Tibial nerve (tissue), 3 donors: ENCODE measurements around the gene ELK3.

Source experiments
- POLR2A ChIP-seq, 2 donors: fragments of 450-650 bp; IDR thresholded peaks; one replicate each; pipeline ENCODE4 v1.6.1; 2017; ENCODE audit warnings: antibody characterized with exemption in 2 of 2, mild to moderate bottlenecking in 2 of 2, moderate library complexity in 2 of 2
- TF ChIP-seq, protein P1 (sequence below), 5 experiments: fragments of 200-600 bp in 3 of 5; fragments of 450-650 bp in 2 of 5; sonication (generic) in 3 of 5; IDR thresholded peaks; one replicate each; pipeline ENCODE4 v1.5.1; 2016 to 2019; ENCODE audit warnings: antibody characterized with exemption in 5 of 5, mild to moderate bottlenecking in 3 of 5, moderate library complexity in 2 of 5

DNA sequence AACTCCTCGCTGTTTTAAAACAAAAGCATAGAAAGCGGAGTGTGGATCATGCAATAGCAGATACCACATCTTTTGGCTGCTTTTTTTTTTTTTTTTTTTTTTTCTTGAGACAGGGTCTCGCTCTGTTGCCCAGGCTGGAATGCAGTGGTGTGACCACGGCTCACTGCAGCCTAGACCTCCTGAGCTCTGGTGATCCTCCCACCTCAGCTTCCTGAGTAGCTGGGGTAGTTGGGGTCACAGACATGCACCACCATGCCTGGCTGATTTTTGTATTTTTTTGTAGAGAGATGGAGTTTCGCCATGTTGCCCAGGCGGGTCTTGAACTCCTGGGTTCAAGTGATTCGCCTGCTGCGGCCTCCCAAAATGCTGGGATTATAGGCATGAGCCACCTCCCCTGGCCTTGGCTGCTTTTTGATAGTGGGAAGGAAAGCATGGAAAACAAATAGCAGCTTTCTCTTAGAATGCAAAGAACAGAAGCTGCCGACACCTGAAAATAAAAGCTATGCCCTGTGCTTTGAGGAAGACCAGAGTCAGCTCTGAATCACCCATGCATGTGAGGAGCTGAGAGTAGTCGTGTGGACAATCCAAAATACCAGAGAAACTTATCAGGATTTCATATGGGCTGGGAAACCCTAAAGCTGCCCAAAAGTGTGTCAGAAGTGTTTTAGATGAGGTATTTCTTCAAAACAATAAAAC lies 3.6 kb upstream of the ELK3 start:
- TF ChIP-seq, protein P1, sequence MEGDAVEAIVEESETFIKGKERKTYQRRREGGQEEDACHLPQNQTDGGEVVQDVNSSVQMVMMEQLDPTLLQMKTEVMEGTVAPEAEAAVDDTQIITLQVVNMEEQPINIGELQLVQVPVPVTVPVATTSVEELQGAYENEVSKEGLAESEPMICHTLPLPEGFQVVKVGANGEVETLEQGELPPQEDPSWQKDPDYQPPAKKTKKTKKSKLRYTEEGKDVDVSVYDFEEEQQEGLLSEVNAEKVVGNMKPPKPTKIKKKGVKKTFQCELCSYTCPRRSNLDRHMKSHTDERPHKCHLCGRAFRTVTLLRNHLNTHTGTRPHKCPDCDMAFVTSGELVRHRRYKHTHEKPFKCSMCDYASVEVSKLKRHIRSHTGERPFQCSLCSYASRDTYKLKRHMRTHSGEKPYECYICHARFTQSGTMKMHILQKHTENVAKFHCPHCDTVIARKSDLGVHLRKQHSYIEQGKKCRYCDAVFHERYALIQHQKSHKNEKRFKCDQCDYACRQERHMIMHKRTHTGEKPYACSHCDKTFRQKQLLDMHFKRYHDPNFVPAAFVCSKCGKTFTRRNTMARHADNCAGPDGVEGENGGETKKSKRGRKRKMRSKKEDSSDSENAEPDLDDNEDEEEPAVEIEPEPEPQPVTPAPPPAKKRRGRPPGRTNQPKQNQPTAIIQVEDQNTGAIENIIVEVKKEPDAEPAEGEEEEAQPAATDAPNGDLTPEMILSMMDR (IDR thresholded peaks at IDR 0.05) = no peak
- no peak for TF ChIP-seq POLR2A (IDR thresholded peaks at IDR 0.05)
